ENCODE data around the gene MSI2. TPM values are rescaled to one million over a fixed set of nuclear protein-coding genes. Genes with fewer than 3 reads are reported as not detected.

MSI2 gene
- total and polyA plus RNA-seq, 2 experiments from 2014 or later: 4.3 to 17.9 TPM

DNA sequence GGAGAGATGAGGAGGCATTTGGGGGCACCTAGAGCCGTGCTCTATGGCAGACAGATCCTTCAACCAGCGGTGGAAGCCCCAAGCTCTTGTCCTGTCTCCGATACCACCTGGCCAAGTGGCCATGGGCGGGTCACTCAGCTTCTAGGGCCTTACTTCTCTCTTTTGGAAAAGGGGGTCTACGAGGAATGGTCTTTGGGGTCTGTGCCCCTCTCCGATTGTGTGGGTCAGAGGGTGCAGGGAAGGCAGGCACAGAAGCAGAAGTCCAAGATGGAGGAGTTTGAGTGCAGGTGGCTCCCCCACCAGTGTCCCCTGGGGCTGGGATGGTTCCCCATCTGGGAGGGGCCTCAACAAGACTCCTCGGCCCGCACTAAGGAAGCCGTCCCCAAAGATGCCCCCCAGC, 372.1 kb downstream of the MSI2 start:
- in situ Hi-C loops (cut with MboI): no loop called here
- no peak for TF ChIP-seq EZH2phosphoT487 (IDR thresholded peaks at IDR 0.05; ENCODE audit: insufficient read depth, low read depth)
- no peak for TF ChIP-seq EZH2 (IDR thresholded peaks at IDR 0.05; ENCODE audit: insufficient read depth, poor library complexity, severe bottlenecking)
- Histone ChIP-seq H3K9me2 (ENCODE audit: insufficient read depth) (no peaks in the 10 kb centered on the region), H3K27me3 (replicated peaks; ENCODE audit: insufficient read depth) (no peaks in the 10 kb centered on the region), H4K20me1 (ENCODE audit: insufficient read depth) (no peaks in the 10 kb centered on the region), H3K4me2 (ENCODE audit: unreplicated experiment) (no peak overlapping the region), H3K9me3 (ENCODE audit: low read depth) (no peaks in the 10 kb centered on the region), H3K4me1 (ENCODE audit: insufficient read depth) (0 out of 2 replicates have a peak, but pooled peaks cover 2% of the 10 kb centered on the region), H3K9ac (no peak overlapping the region), H3K4me3 (no peak overlapping the region), H3K27ac (no peak overlapping the region), H3F3A (ENCODE audit: insufficient read depth) (no peaks in the 10 kb centered on the region), H3K79me2 (ENCODE audit: insufficient read depth) (no peaks in the 10 kb centered on the region), H2AFZ (no peak overlapping the region), H3K36me3 (ENCODE audit: low read depth) (no peaks in the 10 kb centered on the region)
- WGBS, 2 experiments (ENCODE audit: low coverage in 1 of 2, low lambda C conversion rate in 2 of 2, missing lambda C conversion rate in 2 of 2): 91 to 92% methylated on average over 9 of the region's 9 CpGs
- no peak for DNase-seq

DNA sequence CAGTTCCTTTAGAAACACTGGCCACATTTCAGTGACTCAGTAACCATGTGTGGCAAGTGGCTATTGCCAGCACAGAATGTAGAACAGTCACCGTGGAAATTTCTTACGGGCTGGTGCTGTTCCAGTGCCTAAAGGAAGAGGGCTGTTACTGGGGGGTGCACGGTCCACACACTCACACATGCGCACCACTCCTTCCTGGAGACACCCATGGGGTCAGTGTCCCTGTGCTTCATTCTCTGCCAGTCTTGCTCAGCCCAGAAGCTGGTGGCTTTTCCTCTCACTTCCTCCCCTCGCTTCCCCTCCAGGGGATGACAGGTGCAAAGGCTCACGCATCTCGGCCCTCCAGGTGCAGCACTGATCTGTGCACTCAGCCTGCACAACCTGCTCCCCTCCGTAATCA, 373.1 kb downstream of the MSI2 start:
- no peaks in the 10 kb centered on the region for H3K4me1 ChIP-seq (ENCODE audit: insufficient read depth)
- TF ChIP-seq EZH2phosphoT487 (IDR thresholded peaks at IDR 0.05; ENCODE audit: insufficient read depth, low read depth): no peak
- TF ChIP-seq EZH2 (IDR thresholded peaks at IDR 0.05; ENCODE audit: insufficient read depth, poor library complexity, severe bottlenecking): no peak
- no peaks in the 10 kb centered on the region for H3K79me2 ChIP-seq (ENCODE audit: insufficient read depth)
- no peaks in the 10 kb centered on the region for H3K36me3 ChIP-seq (ENCODE audit: low read depth)
- no peaks in the 10 kb centered on the region for H3K27me3 ChIP-seq (replicated peaks; ENCODE audit: insufficient read depth)
- H3K9me3 ChIP-seq (ENCODE audit: low read depth): no peaks in the 10 kb centered on the region
- 0 out of 2 replicates have a peak, but pooled peaks cover 2% of the 10 kb centered on the region for H3F3A ChIP-seq (ENCODE audit: insufficient read depth)
- no peak overlapping the region for H3K4me2 ChIP-seq (ENCODE audit: unreplicated experiment)
- in situ Hi-C loops (cut with MboI): no loop called here
- 84 to 87% methylated on average over 8 of the region's 8 CpGs for WGBS, 2 experiments (ENCODE audit: low coverage in 1 of 2, low lambda C conversion rate in 2 of 2, missing lambda C conversion rate in 2 of 2)
- H3K9me2 ChIP-seq (ENCODE audit: insufficient read depth): no peaks in the 10 kb centered on the region
- no peak overlapping the region for H2AFZ ChIP-seq
- DNase-seq: peak; percentile 52
- H4K20me1 ChIP-seq (ENCODE audit: insufficient read depth): no peaks in the 10 kb centered on the region
- H3K4me3 ChIP-seq: no peak overlapping the region
- H3K9ac ChIP-seq: no peak overlapping the region
- no peak overlapping the region for H3K27ac ChIP-seq

DNA sequence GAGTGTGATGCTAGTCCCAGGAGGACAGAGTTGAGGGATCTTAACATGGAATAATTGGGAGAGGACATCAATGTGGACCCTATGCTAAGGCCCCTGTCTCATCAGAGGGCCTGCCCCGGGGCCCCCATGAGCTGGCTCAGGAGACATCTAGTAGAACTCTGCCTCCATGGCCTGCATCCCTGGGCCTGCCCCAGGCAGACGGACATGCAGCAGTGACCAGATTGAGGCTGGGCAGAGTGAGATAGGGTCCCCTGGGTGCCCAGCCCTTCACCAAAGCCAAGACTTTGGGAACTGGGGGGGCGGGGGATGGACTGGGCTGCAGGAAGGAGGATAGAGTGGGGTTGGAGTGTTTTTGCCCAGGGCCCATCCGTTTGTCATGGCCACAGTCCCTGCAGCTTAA, 373.6 kb downstream of the MSI2 start:
- no peaks in the 10 kb centered on the region for H3K9me3 ChIP-seq (ENCODE audit: low read depth)
- no peaks in the 10 kb centered on the region for H4K20me1 ChIP-seq (ENCODE audit: insufficient read depth)
- no peaks in the 10 kb centered on the region for H3K4me1 ChIP-seq (ENCODE audit: insufficient read depth)
- no peaks in the 10 kb centered on the region for H3K27me3 ChIP-seq (replicated peaks; ENCODE audit: insufficient read depth)
- in situ Hi-C loops (cut with MboI): no loop called here
- H3K79me2 ChIP-seq (ENCODE audit: insufficient read depth): no peaks in the 10 kb centered on the region
- H2AFZ ChIP-seq: no peak overlapping the region
- TF ChIP-seq EZH2phosphoT487 (IDR thresholded peaks at IDR 0.05; ENCODE audit: insufficient read depth, low read depth): no peak
- TF ChIP-seq EZH2 (IDR thresholded peaks at IDR 0.05; ENCODE audit: insufficient read depth, poor library complexity, severe bottlenecking): no peak
- H3K36me3 ChIP-seq (ENCODE audit: low read depth): no peaks in the 10 kb centered on the region
- no peaks in the 10 kb centered on the region for H3K9me2 ChIP-seq (ENCODE audit: insufficient read depth)
- no peak overlapping the region for H3K4me2 ChIP-seq (ENCODE audit: unreplicated experiment)
- H3K4me3 ChIP-seq: no peak overlapping the region
- no peak for DNase-seq
- no peak overlapping the region for H3K9ac ChIP-seq
- no peak overlapping the region for H3K27ac ChIP-seq
- 0 out of 2 replicates have a peak, but pooled peaks cover 6% of the 10 kb centered on the region for H3F3A ChIP-seq (ENCODE audit: insufficient read depth)
- WGBS, 2 experiments (ENCODE audit: low coverage in 1 of 2, low lambda C conversion rate in 2 of 2, missing lambda C conversion rate in 2 of 2): 71 to 72% methylated on average over 4 of the region's 4 CpGs

DNA sequence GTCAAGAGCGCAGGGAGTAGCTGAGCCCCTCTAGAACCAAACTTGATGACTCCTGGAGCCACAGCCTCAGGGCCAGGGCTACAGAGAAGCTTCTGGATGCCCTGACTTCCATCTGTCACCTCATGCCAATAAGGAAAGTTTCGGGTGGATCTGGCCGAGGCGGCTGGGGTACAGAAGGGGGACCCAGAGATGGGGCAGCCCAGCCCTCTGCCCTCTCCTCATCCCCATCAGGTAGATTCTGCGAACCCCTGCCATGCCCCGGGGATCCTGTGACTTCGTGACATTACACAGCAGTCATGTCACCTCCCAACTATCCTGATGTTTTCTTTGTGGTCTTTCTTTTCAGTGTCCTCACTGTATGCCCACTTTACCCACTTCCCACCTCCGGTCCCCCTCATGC, 374.4 kb downstream of the MSI2 start:
- Histone ChIP-seq H3K9me2 (ENCODE audit: insufficient read depth) (no peaks in the 10 kb centered on the region), H3K27ac (no peak overlapping the region), H3K4me1 (ENCODE audit: insufficient read depth) (no peaks in the 10 kb centered on the region), H3K36me3 (ENCODE audit: low read depth) (no peaks in the 10 kb centered on the region), H4K20me1 (ENCODE audit: insufficient read depth) (no peaks in the 10 kb centered on the region), H3K79me2 (ENCODE audit: insufficient read depth) (no peaks in the 10 kb centered on the region), H2AFZ (no peak overlapping the region), H3K9ac (no peak overlapping the region), H3F3A (ENCODE audit: insufficient read depth) (0 out of 2 replicates have a peak, but pooled peaks cover 7% of the 10 kb centered on the region), H3K4me3 (no peak overlapping the region), H3K9me3 (ENCODE audit: low read depth) (no peaks in the 10 kb centered on the region), H3K4me2 (ENCODE audit: unreplicated experiment) (no peak overlapping the region), H3K27me3 (replicated peaks; ENCODE audit: insufficient read depth) (no peaks in the 10 kb centered on the region)
- TF ChIP-seq EZH2phosphoT487 (IDR thresholded peaks at IDR 0.05; ENCODE audit: insufficient read depth, low read depth): no peak
- no peak for TF ChIP-seq EZH2 (IDR thresholded peaks at IDR 0.05; ENCODE audit: insufficient read depth, poor library complexity, severe bottlenecking)
- WGBS, 2 experiments (ENCODE audit: low coverage in 1 of 2, low lambda C conversion rate in 2 of 2, missing lambda C conversion rate in 2 of 2): 88 to 97% methylated on average over 8 of the region's 8 CpGs
- in situ Hi-C loops (cut with MboI): no loop called here
- DNase-seq: no peak

- in situ Hi-C loops (cut with MboI): no loop called here
- no peaks in the 10 kb centered on the region for H3K36me3 ChIP-seq (ENCODE audit: low read depth)
- no peak for TF ChIP-seq EZH2phosphoT487 (IDR thresholded peaks at IDR 0.05; ENCODE audit: insufficient read depth, low read depth)
- TF ChIP-seq EZH2 (IDR thresholded peaks at IDR 0.05; ENCODE audit: insufficient read depth, poor library complexity, severe bottlenecking): no peak
- no peak overlapping the region for H3K4me2 ChIP-seq (ENCODE audit: unreplicated experiment)
- no peaks in the 10 kb centered on the region for H3K9me3 ChIP-seq (ENCODE audit: low read depth)
- no peak overlapping the region for H3K27ac ChIP-seq
- no peaks in the 10 kb centered on the region for H3K27me3 ChIP-seq (replicated peaks; ENCODE audit: insufficient read depth)
- H3F3A ChIP-seq (ENCODE audit: insufficient read depth): 0 out of 2 replicates have a peak, but pooled peaks cover 7% of the 10 kb centered on the region
- DNase-seq: no peak
- H3K4me1 ChIP-seq (ENCODE audit: insufficient read depth): no peaks in the 10 kb centered on the region
- WGBS, 2 experiments (ENCODE audit: low coverage in 1 of 2, low lambda C conversion rate in 2 of 2, missing lambda C conversion rate in 2 of 2): 85 to 91% methylated on average over 6 of the region's 6 CpGs
- H2AFZ ChIP-seq: no peak overlapping the region
- H3K79me2 ChIP-seq (ENCODE audit: insufficient read depth): no peaks in the 10 kb centered on the region
- H3K9ac ChIP-seq: no peak overlapping the region
- no peak overlapping the region for H3K4me3 ChIP-seq
- H3K9me2 ChIP-seq (ENCODE audit: insufficient read depth): no peaks in the 10 kb centered on the region
- H4K20me1 ChIP-seq (ENCODE audit: insufficient read depth): no peaks in the 10 kb centered on the region
Measured at GRCh38 chr17:57631871-57632270, 375.5 kb downstream of the MSI2 start.

Measured in GM23248 (cell line).